Retinal pigment epithelial cell (primary cell): ENCODE results near the gene ANO4.

Experiments
- DNase-seq: peaks from one replicate; pipeline ENCODE4 v3.0.0-alpha.2; 2010; ENCODE audit warnings: low read depth
- H3K4me3 ChIP-seq: 2 replicates; pipeline ENCODE4 v1.5.1; 2011; ENCODE audit warnings: mild to moderate bottlenecking, low read length, control low read depth, moderate library complexity
- CTCF ChIP-seq: conservative IDR thresholded peaks from 2 replicates; pipeline ENCODE4 v1.5.1; 2011; ENCODE audit warnings: low read depth, low read length, control low read depth, inconsistent platforms

ANO4 gene

GRCh38 chr12:101044512-101045059 is 250.0 kb downstream of the ANO4 start:
- DNase-seq, result no peak
- no peak overlapping the region for H3K4me3 ChIP-seq
- TF ChIP-seq CTCF, result no peak

- no peak for TF ChIP-seq CTCF
- no peak for DNase-seq
- H3K4me3 ChIP-seq, result no peak overlapping the region
Observed at GRCh38 chr12:101045486-101046464, 251.2 kb downstream of the ANO4 start.

GRCh38 chr12:101047652-101048051 is 253.1 kb downstream of the ANO4 start:
- DNase-seq, result no peak
- no peak overlapping the region for H3K4me3 ChIP-seq
- TF ChIP-seq CTCF, result no peak

- TF ChIP-seq CTCF, result no peak
Observed at GRCh38 chr12:101050631-101051030, 256.1 kb downstream of the ANO4 start.

GRCh38 chr12:101051151-101051550 is 256.6 kb downstream of the ANO4 start:
- H3K4me3 ChIP-seq, result no peak overlapping the region
- TF ChIP-seq CTCF, result no peak
- DNase-seq, result no peak

More at GRCh38 chr12:101050631-101051030, 256.1 kb downstream of the ANO4 start:
- H3K4me3 ChIP-seq, result no peak overlapping the region
- no peak for DNase-seq

GRCh38 chr12:101051901-101052550 is 257.4 kb downstream of the ANO4 start:
- peak; percentile 91 for DNase-seq
- TF ChIP-seq CTCF, result no peak
- H3K4me3 ChIP-seq, result no peak overlapping the region
